Measurements from ENCODE around the gene PPM1K. TPM values are rescaled to one million over a fixed set of nuclear protein-coding genes. Genes with fewer than 3 reads are reported as not detected.

The PPM1K gene
- total RNA-seq (2022; extraction: Qiagen RNA extraction; ENCODE audit: low read depth): 0.67 to 1.5 TPM (median 0.87 TPM) in 5 replicates

GRCh38 chr4:88284439-88285234, at the start of gene PPM1K:
Gene PPM1K, minus strand, starts transcription at chr4:88284561. Its CDS starts 5,978 bp downstream, at chr4:88278583.

Other genes starting within 250 kb of the PPM1K start
- 20.6 to 24.1 TPM (median 21.2 TPM) in 5 replicates for gene ABCG2, start 125.9 kb downstream of the PPM1K start, total RNA-seq (2022; extraction: Qiagen RNA extraction; ENCODE audit: low read depth)
- 2.8 to 6.2 TPM (median 3.2 TPM) in 5 replicates for gene HERC6, start 94.3 kb upstream of the PPM1K start, total RNA-seq (2022; extraction: Qiagen RNA extraction; ENCODE audit: low read depth)
- 3.8 to 5.4 TPM (median 4.2 TPM) in 5 replicates for gene HERC5, start 172.6 kb upstream of the PPM1K start, total RNA-seq (2022; extraction: Qiagen RNA extraction; ENCODE audit: low read depth)
- gene PYURF, start 239.2 kb upstream of the PPM1K start, total RNA-seq (2022; extraction: Qiagen RNA extraction; ENCODE audit: low read depth): 68.4 to 81.3 TPM (median 76.5 TPM) in 5 replicates